Transverse colon (tissue), 4 donors: ENCODE results near the gene PHF21A.

ENCODE experiments used
- EP300 ChIP-seq: sonication (generic); formaldehyde crosslinking; IDR thresholded peaks from one replicate; pipeline ENCODE4 v1.6.1; 2017; ENCODE audit warnings: antibody characterized with exemption, low read depth
- POLR2A ChIP-seq: fragments of 450-650 bp; IDR thresholded peaks from one replicate; pipeline ENCODE4 v1.6.1; 2016; ENCODE audit warnings: antibody characterized with exemption, mild to moderate bottlenecking, moderate library complexity
- POLR2AphosphoS5 ChIP-seq, 3 donors: sonication (generic); formaldehyde crosslinking; IDR thresholded peaks; one replicate each; pipeline ENCODE4 v1.6.1; 2016; ENCODE audit warnings: antibody characterized with exemption in 3 of 3
- TF ChIP-seq, protein P1 (sequence below), 5 experiments: fragments of 200-600 bp in 3 of 5; fragments of 450-650 bp in 2 of 5; sonication (generic) in 3 of 5; IDR thresholded peaks; 1 replicate in 2 of 5; 2 replicates in 3 of 5; pipeline ENCODE4 v1.5.1; 2016 to 2017; ENCODE audit warnings: antibody characterized with exemption in 5 of 5, inconsistent platforms in 3 of 5, mild to moderate bottlenecking in 2 of 5, moderate library complexity in 1 of 5

DNA sequence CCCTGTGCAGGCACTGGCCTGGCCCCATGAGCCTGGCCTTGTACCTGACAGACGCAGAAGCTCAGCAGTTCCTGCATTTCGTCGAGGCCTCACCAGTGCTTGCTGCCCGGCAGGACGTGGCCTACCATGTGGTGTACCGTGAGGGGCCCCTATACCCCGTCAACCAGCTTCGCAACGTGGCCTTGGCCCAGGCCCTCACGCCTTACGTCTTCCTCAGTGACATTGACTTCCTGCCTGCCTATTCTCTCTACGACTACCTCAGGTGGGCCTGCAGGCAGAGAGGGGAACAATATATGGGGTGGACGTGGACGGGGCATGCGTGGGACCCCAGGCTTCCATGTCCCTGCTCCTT, 193.9 kb downstream of the PHF21A start:
- TF ChIP-seq POLR2AphosphoS5 (IDR thresholded peaks at IDR 0.05) (no peak), POLR2A (no peak), EP300 (no peak)
- TF ChIP-seq, protein P1, sequence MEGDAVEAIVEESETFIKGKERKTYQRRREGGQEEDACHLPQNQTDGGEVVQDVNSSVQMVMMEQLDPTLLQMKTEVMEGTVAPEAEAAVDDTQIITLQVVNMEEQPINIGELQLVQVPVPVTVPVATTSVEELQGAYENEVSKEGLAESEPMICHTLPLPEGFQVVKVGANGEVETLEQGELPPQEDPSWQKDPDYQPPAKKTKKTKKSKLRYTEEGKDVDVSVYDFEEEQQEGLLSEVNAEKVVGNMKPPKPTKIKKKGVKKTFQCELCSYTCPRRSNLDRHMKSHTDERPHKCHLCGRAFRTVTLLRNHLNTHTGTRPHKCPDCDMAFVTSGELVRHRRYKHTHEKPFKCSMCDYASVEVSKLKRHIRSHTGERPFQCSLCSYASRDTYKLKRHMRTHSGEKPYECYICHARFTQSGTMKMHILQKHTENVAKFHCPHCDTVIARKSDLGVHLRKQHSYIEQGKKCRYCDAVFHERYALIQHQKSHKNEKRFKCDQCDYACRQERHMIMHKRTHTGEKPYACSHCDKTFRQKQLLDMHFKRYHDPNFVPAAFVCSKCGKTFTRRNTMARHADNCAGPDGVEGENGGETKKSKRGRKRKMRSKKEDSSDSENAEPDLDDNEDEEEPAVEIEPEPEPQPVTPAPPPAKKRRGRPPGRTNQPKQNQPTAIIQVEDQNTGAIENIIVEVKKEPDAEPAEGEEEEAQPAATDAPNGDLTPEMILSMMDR (IDR thresholded peaks at IDR 0.05): no peak
